ENCODE results near the gene SPPL3. TPM values are rescaled to one million over a fixed set of nuclear protein-coding genes. Genes with fewer than 3 reads are reported as not detected.

The SPPL3 gene
- total RNA-seq, 1 experiment from 2014 or later = 32.5 TPM

- CTCF ChIA-PET = interaction anchor here (1.3 kb wide), 1 partner anchor 270 kb away, joined by 3 read pairs; no protein-coding TSS in a partner anchor
- no peak for TF ChIP-seq ZNF138 (CRISPR knock-in tag; conservative IDR thresholded peaks at IDR 0.05)
- no peak for TF ChIP-seq TP53 (CRISPR knock-in tag; IDR thresholded peaks at IDR 0.05)
- TF ChIP-seq PRRX2 (CRISPR knock-in tag; IDR thresholded peaks at IDR 0.05) = no peak
- no peak for TF ChIP-seq PRDM15 (CRISPR knock-in tag; IDR thresholded peaks at IDR 0.05)
- no peak for TF ChIP-seq CREM (CRISPR knock-in tag; IDR thresholded peaks at IDR 0.05)
- TF ChIP-seq, protein P1, sequence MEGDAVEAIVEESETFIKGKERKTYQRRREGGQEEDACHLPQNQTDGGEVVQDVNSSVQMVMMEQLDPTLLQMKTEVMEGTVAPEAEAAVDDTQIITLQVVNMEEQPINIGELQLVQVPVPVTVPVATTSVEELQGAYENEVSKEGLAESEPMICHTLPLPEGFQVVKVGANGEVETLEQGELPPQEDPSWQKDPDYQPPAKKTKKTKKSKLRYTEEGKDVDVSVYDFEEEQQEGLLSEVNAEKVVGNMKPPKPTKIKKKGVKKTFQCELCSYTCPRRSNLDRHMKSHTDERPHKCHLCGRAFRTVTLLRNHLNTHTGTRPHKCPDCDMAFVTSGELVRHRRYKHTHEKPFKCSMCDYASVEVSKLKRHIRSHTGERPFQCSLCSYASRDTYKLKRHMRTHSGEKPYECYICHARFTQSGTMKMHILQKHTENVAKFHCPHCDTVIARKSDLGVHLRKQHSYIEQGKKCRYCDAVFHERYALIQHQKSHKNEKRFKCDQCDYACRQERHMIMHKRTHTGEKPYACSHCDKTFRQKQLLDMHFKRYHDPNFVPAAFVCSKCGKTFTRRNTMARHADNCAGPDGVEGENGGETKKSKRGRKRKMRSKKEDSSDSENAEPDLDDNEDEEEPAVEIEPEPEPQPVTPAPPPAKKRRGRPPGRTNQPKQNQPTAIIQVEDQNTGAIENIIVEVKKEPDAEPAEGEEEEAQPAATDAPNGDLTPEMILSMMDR (IDR thresholded peaks at IDR 0.05) = no peak
- TF ChIP-seq, protein P2, sequence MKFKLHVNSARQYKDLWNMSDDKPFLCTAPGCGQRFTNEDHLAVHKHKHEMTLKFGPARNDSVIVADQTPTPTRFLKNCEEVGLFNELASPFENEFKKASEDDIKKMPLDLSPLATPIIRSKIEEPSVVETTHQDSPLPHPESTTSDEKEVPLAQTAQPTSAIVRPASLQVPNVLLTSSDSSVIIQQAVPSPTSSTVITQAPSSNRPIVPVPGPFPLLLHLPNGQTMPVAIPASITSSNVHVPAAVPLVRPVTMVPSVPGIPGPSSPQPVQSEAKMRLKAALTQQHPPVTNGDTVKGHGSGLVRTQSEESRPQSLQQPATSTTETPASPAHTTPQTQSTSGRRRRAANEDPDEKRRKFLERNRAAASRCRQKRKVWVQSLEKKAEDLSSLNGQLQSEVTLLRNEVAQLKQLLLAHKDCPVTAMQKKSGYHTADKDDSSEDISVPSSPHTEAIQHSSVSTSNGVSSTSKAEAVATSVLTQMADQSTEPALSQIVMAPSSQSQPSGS (CRISPR knock-in tag; IDR thresholded peaks at IDR 0.05; ENCODE audit: borderline replicate concordance, low read depth) = no peak
- no peak for TF ChIP-seq ESRRA (CRISPR knock-in tag; IDR thresholded peaks at IDR 0.05; ENCODE audit: borderline replicate concordance)
- no peak for TF ChIP-seq ZNF121 (CRISPR knock-in tag; IDR thresholded peaks at IDR 0.05)
- TF ChIP-seq ZNF317 (CRISPR knock-in tag; IDR thresholded peaks at IDR 0.05; ENCODE audit: borderline replicate concordance, low read depth) = no peak
- TF ChIP-seq, protein P3, sequence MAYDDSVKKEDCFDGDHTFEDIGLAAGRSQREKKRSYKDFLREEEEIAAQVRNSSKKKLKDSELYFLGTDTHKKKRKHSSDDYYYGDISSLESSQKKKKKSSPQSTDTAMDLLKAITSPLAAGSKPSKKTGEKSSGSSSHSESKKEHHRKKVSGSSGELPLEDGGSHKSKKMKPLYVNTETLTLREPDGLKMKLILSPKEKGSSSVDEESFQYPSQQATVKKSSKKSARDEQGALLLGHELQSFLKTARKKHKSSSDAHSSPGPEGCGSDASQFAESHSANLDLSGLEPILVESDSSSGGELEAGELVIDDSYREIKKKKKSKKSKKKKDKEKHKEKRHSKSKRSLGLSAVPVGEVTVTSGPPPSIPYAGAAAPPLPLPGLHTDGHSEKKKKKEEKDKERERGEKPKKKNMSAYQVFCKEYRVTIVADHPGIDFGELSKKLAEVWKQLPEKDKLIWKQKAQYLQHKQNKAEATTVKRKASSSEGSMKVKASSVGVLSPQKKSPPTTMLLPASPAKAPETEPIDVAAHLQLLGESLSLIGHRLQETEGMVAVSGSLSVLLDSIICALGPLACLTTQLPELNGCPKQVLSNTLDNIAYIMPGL (CRISPR knock-in tag; IDR thresholded peaks at IDR 0.05) = no peak
- TF ChIP-seq, protein P4, sequence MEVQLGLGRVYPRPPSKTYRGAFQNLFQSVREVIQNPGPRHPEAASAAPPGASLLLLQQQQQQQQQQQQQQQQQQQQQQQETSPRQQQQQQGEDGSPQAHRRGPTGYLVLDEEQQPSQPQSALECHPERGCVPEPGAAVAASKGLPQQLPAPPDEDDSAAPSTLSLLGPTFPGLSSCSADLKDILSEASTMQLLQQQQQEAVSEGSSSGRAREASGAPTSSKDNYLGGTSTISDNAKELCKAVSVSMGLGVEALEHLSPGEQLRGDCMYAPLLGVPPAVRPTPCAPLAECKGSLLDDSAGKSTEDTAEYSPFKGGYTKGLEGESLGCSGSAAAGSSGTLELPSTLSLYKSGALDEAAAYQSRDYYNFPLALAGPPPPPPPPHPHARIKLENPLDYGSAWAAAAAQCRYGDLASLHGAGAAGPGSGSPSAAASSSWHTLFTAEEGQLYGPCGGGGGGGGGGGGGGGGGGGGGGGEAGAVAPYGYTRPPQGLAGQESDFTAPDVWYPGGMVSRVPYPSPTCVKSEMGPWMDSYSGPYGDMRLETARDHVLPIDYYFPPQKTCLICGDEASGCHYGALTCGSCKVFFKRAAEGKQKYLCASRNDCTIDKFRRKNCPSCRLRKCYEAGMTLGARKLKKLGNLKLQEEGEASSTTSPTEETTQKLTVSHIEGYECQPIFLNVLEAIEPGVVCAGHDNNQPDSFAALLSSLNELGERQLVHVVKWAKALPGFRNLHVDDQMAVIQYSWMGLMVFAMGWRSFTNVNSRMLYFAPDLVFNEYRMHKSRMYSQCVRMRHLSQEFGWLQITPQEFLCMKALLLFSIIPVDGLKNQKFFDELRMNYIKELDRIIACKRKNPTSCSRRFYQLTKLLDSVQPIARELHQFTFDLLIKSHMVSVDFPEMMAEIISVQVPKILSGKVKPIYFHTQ (CRISPR knock-in tag; IDR thresholded peaks at IDR 0.05) = no peak
- no peak for TF ChIP-seq E2F1 (CRISPR knock-in tag; IDR thresholded peaks at IDR 0.05)
- TF ChIP-seq ZNF219 (CRISPR knock-in tag; IDR thresholded peaks at IDR 0.05; ENCODE audit: borderline replicate concordance) = no peak
- TF ChIP-seq, protein P5, sequence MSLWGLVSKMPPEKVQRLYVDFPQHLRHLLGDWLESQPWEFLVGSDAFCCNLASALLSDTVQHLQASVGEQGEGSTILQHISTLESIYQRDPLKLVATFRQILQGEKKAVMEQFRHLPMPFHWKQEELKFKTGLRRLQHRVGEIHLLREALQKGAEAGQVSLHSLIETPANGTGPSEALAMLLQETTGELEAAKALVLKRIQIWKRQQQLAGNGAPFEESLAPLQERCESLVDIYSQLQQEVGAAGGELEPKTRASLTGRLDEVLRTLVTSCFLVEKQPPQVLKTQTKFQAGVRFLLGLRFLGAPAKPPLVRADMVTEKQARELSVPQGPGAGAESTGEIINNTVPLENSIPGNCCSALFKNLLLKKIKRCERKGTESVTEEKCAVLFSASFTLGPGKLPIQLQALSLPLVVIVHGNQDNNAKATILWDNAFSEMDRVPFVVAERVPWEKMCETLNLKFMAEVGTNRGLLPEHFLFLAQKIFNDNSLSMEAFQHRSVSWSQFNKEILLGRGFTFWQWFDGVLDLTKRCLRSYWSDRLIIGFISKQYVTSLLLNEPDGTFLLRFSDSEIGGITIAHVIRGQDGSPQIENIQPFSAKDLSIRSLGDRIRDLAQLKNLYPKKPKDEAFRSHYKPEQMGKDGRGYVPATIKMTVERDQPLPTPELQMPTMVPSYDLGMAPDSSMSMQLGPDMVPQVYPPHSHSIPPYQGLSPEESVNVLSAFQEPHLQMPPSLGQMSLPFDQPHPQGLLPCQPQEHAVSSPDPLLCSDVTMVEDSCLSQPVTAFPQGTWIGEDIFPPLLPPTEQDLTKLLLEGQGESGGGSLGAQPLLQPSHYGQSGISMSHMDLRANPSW (CRISPR knock-in tag; conservative IDR thresholded peaks at IDR 0.05; ENCODE audit: low read depth) = no peak
- TF ChIP-seq, protein P6, sequence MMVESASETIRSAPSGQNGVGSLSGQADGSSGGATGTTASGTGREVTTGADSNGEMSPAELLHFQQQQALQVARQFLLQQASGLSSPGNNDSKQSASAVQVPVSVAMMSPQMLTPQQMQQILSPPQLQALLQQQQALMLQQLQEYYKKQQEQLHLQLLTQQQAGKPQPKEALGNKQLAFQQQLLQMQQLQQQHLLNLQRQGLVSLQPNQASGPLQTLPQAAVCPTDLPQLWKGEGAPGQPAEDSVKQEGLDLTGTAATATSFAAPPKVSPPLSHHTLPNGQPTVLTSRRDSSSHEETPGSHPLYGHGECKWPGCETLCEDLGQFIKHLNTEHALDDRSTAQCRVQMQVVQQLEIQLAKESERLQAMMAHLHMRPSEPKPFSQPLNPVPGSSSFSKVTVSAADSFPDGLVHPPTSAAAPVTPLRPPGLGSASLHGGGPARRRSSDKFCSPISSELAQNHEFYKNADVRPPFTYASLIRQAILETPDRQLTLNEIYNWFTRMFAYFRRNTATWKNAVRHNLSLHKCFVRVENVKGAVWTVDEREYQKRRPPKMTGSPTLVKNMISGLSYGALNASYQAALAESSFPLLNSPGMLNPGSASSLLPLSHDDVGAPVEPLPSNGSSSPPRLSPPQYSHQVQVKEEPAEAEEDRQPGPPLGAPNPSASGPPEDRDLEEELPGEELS (CRISPR knock-in tag; IDR thresholded peaks at IDR 0.05) = no peak
- TF ChIP-seq, protein P7, sequence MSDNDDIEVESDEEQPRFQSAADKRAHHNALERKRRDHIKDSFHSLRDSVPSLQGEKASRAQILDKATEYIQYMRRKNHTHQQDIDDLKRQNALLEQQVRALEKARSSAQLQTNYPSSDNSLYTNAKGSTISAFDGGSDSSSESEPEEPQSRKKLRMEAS (CRISPR knock-in tag; IDR thresholded peaks at IDR 0.05) = no peak
- TF ChIP-seq MXD4 (CRISPR knock-in tag; IDR thresholded peaks at IDR 0.05; ENCODE audit: borderline replicate concordance) = no peak
- POLR2A ChIA-PET = no interaction called here
- ATAC-seq = no peak
- Mint-ChIP-seq H3K4me3 (no peak overlapping the region), H3K4me1 (no peaks in the 10 kb centered on the region), H3K27me3 (ENCODE audit: low read depth) (no peaks in the 10 kb centered on the region), H3K9me3 (peaks cover 5% of the 10 kb centered on the region), H3K36me3 (peaks cover 16% of the 10 kb centered on the region), H3K27ac (no peak overlapping the region)
- no peak for DNase-seq (ENCODE audit: low spot score)
These were observed 169.0 kb downstream of the SPPL3 start for GRCh38 chr12:120735181-120735580.
